ENCODE measurements around the gene ALCAM.

ALCAM gene

GRCh38 chr3:105366326-105367062 lies at the start of gene ALCAM:
TSS of gene ALCAM (plus strand) at chr3:105366909.
- peak; percentile 65 for TF ChIP-seq CTCF (conservative IDR thresholded peaks at IDR 0.05; ENCODE audit: low read length)
- DNase-seq (ENCODE audit: low read depth) = peak; percentile 98
- peak within 1 kb of the TSS; percentile 96 for H3K4me3 ChIP-seq (ENCODE audit: low read length)

- no peak overlapping the region for H3K4me3 ChIP-seq (ENCODE audit: low read length)
- no peak for TF ChIP-seq CTCF (conservative IDR thresholded peaks at IDR 0.05; ENCODE audit: low read length)
- no peak for DNase-seq (ENCODE audit: low read depth)
Measured at GRCh38 chr3:105317841-105318240, 48.9 kb upstream of the ALCAM start.

- no peak for TF ChIP-seq CTCF (conservative IDR thresholded peaks at IDR 0.05; ENCODE audit: low read length)
- no peak for DNase-seq (ENCODE audit: low read depth)
- H3K4me3 ChIP-seq (ENCODE audit: low read length) = no peak overlapping the region
Measured at GRCh38 chr3:105322570-105323273, 44.0 kb upstream of the ALCAM start.

DNA sequence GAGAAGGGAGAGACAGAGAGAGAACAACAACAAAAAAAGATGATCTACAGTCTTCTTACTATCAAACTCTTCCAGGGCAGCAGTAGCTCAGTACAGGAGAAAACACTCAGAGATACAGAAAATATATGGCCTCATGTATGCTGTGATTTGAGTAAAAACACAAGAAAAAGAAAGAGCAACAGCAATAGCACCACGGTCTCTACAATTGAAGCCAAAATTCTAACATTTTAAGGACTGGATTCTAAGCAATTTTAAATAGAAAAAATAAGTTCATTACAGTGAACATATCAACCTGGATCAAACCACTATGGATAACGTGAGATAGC lies 43.5 kb upstream of the ALCAM start:
- no peak for TF ChIP-seq CTCF (conservative IDR thresholded peaks at IDR 0.05; ENCODE audit: low read length)
- no peak for DNase-seq (ENCODE audit: low read depth)
- H3K4me3 ChIP-seq (ENCODE audit: low read length) = no peak overlapping the region

GRCh38 chr3:105324951-105325350 lies 41.8 kb upstream of the ALCAM start:
- no peak overlapping the region for H3K4me3 ChIP-seq (ENCODE audit: low read length)
- no peak for DNase-seq (ENCODE audit: low read depth)
- TF ChIP-seq CTCF (conservative IDR thresholded peaks at IDR 0.05; ENCODE audit: low read length) = no peak

GRCh38 chr3:105327662-105328337 lies 38.9 kb upstream of the ALCAM start:
- no peak overlapping the region for H3K4me3 ChIP-seq (ENCODE audit: low read length)
- no peak for TF ChIP-seq CTCF (conservative IDR thresholded peaks at IDR 0.05; ENCODE audit: low read length)
- peak; percentile 41 for DNase-seq (ENCODE audit: low read depth)
